Measurements from ENCODE around the gene NTRK2.

DNA sequence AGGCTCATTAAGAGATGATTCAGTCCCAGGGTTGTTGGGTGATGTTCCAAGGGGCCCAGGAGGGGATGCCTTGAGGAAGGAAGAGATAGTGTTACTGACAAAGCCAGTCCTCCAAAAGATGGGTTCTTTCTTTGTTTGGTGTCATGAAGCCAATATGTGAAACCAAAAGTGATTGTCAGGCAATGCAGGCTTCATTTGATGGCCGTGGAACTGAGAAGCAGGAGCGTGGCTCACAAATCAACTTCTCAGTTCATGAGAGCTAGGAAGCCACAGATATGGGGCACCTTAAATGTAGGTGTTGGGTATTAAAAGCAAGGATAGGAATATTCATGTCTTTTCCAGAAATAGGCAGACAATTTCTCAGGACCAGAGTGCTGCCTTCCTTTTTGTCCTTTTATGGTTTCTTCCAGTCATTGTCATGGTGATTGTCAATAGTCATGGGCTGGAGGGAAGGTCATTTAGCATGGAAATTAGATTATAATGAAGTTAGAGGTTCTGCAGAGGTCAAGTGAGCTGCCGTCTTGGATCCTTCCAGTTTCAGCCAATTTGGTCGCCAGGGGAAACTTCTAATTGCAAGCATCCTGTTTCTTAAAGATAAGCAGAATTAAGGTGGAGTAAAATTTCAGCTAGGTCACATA lies 393.0 kb downstream of the NTRK2 start:
- TF ChIP-seq, protein P1, sequence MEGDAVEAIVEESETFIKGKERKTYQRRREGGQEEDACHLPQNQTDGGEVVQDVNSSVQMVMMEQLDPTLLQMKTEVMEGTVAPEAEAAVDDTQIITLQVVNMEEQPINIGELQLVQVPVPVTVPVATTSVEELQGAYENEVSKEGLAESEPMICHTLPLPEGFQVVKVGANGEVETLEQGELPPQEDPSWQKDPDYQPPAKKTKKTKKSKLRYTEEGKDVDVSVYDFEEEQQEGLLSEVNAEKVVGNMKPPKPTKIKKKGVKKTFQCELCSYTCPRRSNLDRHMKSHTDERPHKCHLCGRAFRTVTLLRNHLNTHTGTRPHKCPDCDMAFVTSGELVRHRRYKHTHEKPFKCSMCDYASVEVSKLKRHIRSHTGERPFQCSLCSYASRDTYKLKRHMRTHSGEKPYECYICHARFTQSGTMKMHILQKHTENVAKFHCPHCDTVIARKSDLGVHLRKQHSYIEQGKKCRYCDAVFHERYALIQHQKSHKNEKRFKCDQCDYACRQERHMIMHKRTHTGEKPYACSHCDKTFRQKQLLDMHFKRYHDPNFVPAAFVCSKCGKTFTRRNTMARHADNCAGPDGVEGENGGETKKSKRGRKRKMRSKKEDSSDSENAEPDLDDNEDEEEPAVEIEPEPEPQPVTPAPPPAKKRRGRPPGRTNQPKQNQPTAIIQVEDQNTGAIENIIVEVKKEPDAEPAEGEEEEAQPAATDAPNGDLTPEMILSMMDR (conservative IDR thresholded peaks at IDR 0.05; ENCODE audit: low read length) = no peak
- no peak for TF ChIP-seq EZH2phosphoT487 (IDR thresholded peaks at IDR 0.05; ENCODE audit: borderline replicate concordance)

All from Loucy (cell line).